Thymus (tissue), 11 donors: ENCODE results near the gene ZC2HC1C. TPM values are rescaled to one million over a fixed set of nuclear protein-coding genes. Genes with fewer than 3 reads are reported as not detected.
A peak's percentile ranks its signal among the peaks of the same experiment; 100 is the strongest.
"Not testable (repeated sequence)": the region's sequence is repeated elsewhere in the genome, so short reads cannot be mapped to it uniquely, and the experiment has no call there.

Source experiments
- DNase-seq, 9 donors: peaks; one replicate each; pipeline ENCODE4 v3.0.0-alpha.2; 2013; ENCODE audit warnings: low spot score in 9 of 9, low read depth in 6 of 9, missing footprints in 1 of 9
- H3K27ac ChIP-seq, 2 donors: one replicate each; pipeline ENCODE4 v1.5.1; 2013; ENCODE audit warnings: control low read depth in 1 of 2, low read depth in 1 of 2, low read length in 1 of 2, mild to moderate bottlenecking in 1 of 2, moderate library complexity in 1 of 2
- H3K27me3 ChIP-seq, 2 donors: one replicate each; pipeline ENCODE4 v1.5.1; 2013; ENCODE audit warnings: low read length in 1 of 2; ENCODE audit not compliant: control insufficient read depth in 2 of 2, insufficient read depth in 1 of 2
- H3K36me3 ChIP-seq, 2 donors: one replicate each; pipeline ENCODE4 v1.5.1; 2013; ENCODE audit warnings: low read length in 1 of 2, mild to moderate bottlenecking in 1 of 2, moderate library complexity in 1 of 2; ENCODE audit not compliant: control insufficient read depth in 2 of 2, insufficient read depth in 2 of 2
- H3K4me1 ChIP-seq, 2 donors: one replicate each; pipeline ENCODE4 v1.5.1; 2013; ENCODE audit warnings: low read length in 2 of 2; ENCODE audit not compliant: control insufficient read depth in 2 of 2, insufficient read depth in 2 of 2
- H3K4me3 ChIP-seq, 2 donors: one replicate each; pipeline ENCODE4 v1.5.1; 2013; ENCODE audit warnings: low read length in 2 of 2, control low read depth in 1 of 2, mild to moderate bottlenecking in 1 of 2
- H3K9me3 ChIP-seq, 2 donors: one replicate each; pipeline ENCODE4 v1.5.1; 2013; ENCODE audit warnings: low read length in 1 of 2, mild to moderate bottlenecking in 1 of 2; ENCODE audit not compliant: control insufficient read depth in 2 of 2, insufficient read depth in 1 of 2
- WGBS: extraction: QIAGEN DNeasy Blood & Tissue Kit; methylation state at CpG from one replicate; pipeline ENCODE4 v1.1.7; 2013; 5-methylcytosine and 5-hydroxymethylcytosine counted together
- polyA plus RNA-seq: library from polyadenylated mRNA; stranded (reverse); fragments of 200-250 nt; gene quantifications from one replicate; pipeline ENCODE4 v1.2.3, GENCODE V29; 2013
- total RNA-seq: library from RNA; stranded (reverse); fragments of 120-200 nt; gene quantifications from one replicate; pipeline ENCODE4 v1.2.4, GENCODE V29; 2013
- donor health status: healthy.

Gene ZC2HC1C
- total and polyA plus RNA-seq, 2 donors, result 1.7 to 7.2 TPM

DNA sequence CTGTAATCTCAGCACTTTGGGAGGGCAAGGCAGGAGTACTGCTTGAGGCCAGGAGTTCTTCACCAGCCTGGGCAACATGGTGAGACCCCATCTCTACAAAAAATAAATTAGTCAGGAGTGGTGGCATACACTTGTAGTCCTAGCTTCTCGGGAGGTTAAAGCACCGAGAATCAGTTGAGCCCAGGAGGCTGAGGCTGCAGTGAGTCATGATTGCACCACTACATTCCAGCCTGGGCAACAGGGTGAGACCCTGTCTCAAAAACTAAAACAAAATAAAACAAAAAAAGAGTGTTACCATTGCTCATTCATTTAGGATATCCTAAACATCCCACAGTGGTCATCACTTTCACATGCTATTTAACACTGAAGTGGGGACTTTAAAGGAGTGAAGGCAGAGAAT lies 49.6 kb downstream of the ZC2HC1C start:
- no peak overlapping the region for H3K4me3 ChIP-seq
- no peaks in the 10 kb centered on the region for H3K9me3 ChIP-seq
- WGBS, result 99% methylated on average over 2 of the region's 2 CpGs
- no peak overlapping the region for H3K27ac ChIP-seq
- no peaks in the 10 kb centered on the region for H3K4me1 ChIP-seq
- H3K27me3 ChIP-seq, result no peaks in the 10 kb centered on the region
- DNase-seq, result no peak
- H3K36me3 ChIP-seq, result peaks cover 30 to 54% of the 10 kb centered on the region in 2 donors

DNA sequence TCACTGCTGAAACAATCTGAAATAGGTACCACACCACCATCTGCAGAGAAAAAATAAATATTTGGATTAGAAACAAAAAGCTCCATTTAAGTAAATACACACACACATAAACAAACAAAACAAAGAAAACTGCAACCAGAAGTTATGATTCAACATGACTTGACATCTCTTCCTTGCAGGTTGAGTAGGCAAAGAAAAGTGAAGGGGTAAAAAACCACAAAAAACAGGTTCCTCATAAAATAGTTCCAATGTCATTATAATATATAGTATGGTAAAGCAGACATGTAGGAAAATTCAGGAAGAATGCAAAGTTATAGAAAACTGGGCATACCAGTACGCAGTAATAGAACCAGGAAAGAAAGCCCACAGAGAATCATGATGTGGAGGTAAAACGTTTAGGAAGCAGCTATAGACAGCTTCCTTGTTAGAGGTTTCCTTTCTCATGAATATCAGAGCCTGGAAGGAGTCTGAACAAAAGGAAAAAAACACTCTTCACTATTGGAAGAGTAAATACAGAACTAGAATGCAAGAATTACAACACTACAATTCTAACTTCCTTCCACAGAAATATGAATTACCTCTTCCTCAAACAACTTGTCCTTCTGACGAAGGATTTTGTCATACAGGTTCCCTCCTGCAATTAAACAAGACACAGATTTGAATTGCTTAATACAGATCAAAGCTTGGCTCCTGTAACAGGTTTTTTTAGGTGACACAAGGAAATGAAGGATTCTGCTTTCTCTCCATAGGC lies 51.3 kb downstream of the ZC2HC1C start:
- DNase-seq, result no peak
- Histone ChIP-seq H3K9me3 (no peaks in the 10 kb centered on the region), H3K36me3 (peaks cover 25 to 39% of the 10 kb centered on the region in 2 donors), H3K27ac (no peak overlapping the region), H3K4me3 (no peak overlapping the region), H3K4me1 (peaks cover 2% of the 10 kb centered on the region in 2 donors), H3K27me3 (no peaks in the 10 kb centered on the region)
- 68% methylated on average over 3 of the region's 3 CpGs for WGBS

DNA sequence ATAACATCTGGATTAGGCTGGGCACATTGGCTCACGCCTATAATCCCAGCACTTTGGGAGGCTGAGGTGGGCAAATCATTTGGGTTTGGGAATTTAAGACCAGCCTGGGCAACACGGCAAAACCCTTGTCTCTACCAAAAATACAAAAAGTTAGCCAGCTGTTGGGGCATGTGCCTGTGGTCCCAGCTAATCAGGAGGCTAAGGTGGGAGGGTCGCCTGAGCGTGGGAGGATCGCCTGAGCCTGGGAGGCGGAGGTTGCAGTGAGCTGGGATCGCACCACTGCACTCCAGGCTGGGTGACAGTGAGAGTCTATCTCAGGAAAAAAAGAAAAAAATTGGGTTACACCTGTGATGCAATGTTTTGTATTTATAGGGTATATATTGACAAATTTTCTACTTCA lies 52.1 kb downstream of the ZC2HC1C start:
- DNase-seq, result no peak
- Histone ChIP-seq H3K36me3 (peaks cover 19 to 31% of the 10 kb centered on the region in 2 donors), H3K27me3 (no peaks in the 10 kb centered on the region), H3K9me3 (no peaks in the 10 kb centered on the region), H3K4me1 (peaks cover 7% of the 10 kb centered on the region in 2 donors), H3K4me3 (no peak overlapping the region), H3K27ac (no peak overlapping the region)
- 98% methylated on average over 7 of the region's 7 CpGs for WGBS

DNA sequence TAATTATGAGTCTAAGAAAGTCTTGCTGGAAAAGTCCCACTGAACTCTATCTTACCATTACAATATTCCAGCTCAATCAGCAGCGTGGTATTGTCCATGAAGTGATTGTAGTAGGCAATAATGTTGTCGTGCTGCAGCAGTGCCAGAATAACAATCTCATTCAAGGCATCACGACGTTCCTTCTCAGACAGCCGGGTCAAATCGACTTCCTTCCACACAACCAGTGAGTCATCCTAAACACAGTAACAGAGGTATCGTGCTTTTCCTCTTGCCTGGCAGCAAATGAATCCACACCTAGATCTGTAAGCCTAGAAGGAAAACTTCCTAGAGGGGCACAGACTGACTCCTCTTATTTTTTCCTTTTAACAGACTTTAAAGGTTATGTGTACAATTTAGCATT lies 54.5 kb downstream of the ZC2HC1C start:
- Histone ChIP-seq H3K27me3 (no peaks in the 10 kb centered on the region), H3K4me3 (no peak overlapping the region), H3K9me3 (no peaks in the 10 kb centered on the region), H3K27ac (no peak overlapping the region), H3K4me1 (peaks cover 7 to 10% of the 10 kb centered on the region in 2 donors), H3K36me3 (peaks cover 11 to 12% of the 10 kb centered on the region in 2 donors)
- no peak for DNase-seq
- WGBS, result 47% methylated on average over 7 of the region's 7 CpGs

DNA sequence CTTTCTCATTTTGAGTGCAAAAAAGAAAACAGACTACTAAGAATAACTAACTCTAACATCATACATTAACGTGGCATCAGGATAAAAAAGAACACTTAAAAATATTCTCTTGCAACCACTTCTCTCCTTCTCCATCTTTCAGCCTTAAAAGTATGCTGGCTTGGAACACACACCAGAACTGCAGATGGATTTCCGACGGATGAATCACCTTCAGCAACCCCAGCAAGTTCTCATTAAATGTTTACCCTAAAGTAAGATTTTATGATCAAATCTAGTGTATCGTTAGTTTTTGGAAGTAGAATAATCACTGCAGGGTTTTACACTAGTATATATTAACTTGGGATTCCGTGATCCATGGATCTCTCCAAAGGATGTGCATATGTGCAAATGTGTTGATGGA lies 56.2 kb downstream of the ZC2HC1C start:
- Histone ChIP-seq H3K36me3 (peaks cover 3 to 7% of the 10 kb centered on the region in 2 donors), H3K4me3 (peak overlapping the region in 1 of 2 donors; percentile 94), H3K9me3 (no peaks in the 10 kb centered on the region), H3K27ac (no peak overlapping the region), H3K4me1 (peaks cover 7 to 10% of the 10 kb centered on the region in 2 donors), H3K27me3 (no peaks in the 10 kb centered on the region)
- no peak for DNase-seq
- WGBS, result 94% methylated on average over 5 of the region's 5 CpGs

DNA sequence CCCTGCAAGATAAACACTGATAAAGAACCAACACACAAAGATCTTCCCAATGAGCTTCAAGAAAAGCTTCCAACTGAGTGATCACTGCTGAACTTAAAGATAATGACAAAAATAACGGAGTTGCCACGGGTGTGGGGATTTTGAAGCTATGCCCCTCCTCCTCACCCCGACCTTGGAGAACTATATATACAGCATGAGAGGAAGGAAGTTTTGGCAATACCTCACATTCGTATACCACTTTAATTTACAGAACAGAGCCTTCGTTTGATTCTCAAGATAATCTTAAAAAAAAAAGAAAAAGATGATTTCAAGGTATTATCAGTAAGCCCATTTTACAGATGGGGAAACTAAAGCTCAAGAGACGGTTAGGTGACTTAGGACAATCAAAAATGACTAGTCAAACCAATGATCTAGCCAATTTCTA lies 56.7 kb downstream of the ZC2HC1C start:
- WGBS, result 2% methylated on average over 6 of the region's 6 CpGs
- Histone ChIP-seq H3K4me3 (peak overlapping the region; percentile 93 to 94), H3K36me3 (peaks cover 3 to 7% of the 10 kb centered on the region in 2 donors), H3K27ac (peak overlapping the region; percentile 85 to 97), H3K4me1 (peaks cover 7 to 10% of the 10 kb centered on the region in 2 donors), H3K27me3 (no peaks in the 10 kb centered on the region), H3K9me3 (no peaks in the 10 kb centered on the region)
- DNase-seq, result peak in 1 of 9 donors; percentile 41

DNA sequence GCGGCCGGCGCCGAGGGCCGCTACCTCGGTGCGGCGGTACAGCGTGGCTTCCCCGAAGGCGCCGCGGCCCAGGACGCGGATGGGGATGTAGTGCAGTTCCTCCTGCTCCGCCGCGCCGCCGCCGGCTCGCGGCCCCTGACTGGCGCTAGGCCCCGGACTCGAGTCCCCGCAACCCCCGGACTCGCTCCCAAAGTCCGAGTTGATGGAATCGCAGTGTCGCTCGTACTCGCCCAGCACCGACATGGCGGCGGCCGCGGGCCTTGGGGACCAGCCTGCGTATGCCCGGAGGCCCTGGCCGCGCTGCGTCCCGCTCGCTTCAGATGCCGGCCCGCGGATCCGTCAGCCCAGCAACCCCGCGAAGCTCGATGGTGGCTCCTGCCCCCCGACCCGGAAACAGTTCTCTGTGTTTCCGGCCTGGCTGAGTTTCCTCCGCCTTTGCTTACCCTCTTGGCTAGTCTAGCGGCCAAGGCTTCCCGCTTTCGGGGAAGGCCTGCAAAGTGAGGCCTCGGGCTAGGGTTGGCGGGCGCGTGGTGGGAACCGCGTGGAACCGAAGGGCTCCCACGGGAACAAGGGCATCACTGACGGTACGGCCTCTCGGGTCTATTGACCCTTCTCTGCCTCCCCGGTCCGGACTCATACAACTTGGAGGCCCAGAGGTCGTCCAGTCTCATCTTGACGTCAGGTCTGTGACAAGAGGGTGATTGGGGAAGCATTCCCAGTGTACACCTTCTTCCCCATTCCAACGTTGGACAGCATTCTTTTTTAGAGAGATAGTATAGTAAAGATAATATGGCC lies 57.4 kb downstream of the ZC2HC1C start, which contains the start of gene NEK9:
NEK9 (minus strand) TSS at position 370 of the 795 bp plus-strand sequence; CDS start at position 243, 127 bp downstream.
- under 1% methylated on average over 76 of the region's 76 CpGs for WGBS

DNA sequence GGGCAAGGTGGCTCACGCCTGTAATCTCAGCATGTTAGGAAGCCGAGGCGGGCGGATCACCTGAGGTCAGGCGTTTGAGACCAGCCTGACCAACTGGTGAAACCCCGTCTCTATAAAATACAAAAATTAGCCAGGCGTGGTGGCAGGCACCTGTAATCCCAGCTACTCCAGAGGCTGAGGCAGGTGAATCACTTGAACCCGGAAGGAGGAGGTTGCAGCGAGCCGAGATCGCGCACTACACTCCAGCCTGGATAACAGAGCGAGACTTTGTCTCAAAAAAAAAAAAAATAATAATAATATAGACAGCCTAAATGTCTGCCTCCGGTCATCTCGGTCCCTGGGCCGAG lies 58.0 kb downstream of the ZC2HC1C start:
- peak overlapping the region; percentile 93 to 94 for H3K4me3 ChIP-seq
- not testable (repeated sequence) for H3K4me1 ChIP-seq, H3K9me3 ChIP-seq, H3K27me3 ChIP-seq, DNase-seq, H3K36me3 ChIP-seq
- 44% methylated on average over 16 of the region's 16 CpGs for WGBS
- peak overlapping the region; percentile 85 to 97 for H3K27ac ChIP-seq

More for the DNA sequence above, 57.4 kb downstream of the ZC2HC1C start, which contains the start of gene NEK9:
- Histone ChIP-seq H3K4me1 (peaks cover 7 to 10% of the 10 kb centered on the region in 2 donors), H3K9me3 (no peaks in the 10 kb centered on the region), H3K36me3 (peaks cover 3 to 4% of the 10 kb centered on the region in 2 donors), H3K27ac (peak within 1 kb of the TSS; percentile 85 to 97), H3K27me3 (no peaks in the 10 kb centered on the region), H3K4me3 (peak within 1 kb of the TSS; percentile 93 to 94)
- DNase-seq, result peak; percentile 76 to 95 (median 87)
